Trophoblast cell (in vitro differentiated cells and primary cell): ENCODE results near the gene OPCML.

ENCODE experiments used
- DNase-seq, 2 donors: peaks; one replicate each; pipeline ENCODE4 v3.0.0-alpha.2; 2016
- H2AFZ ChIP-seq: 2 replicates; pipeline ENCODE4 v1.6.1; 2013; ENCODE audit warnings: low read length, moderate library complexity, mild to moderate bottlenecking; ENCODE audit not compliant: insufficient read depth, poor library complexity
- H2AK5ac ChIP-seq: 2 replicates; pipeline ENCODE4 v1.6.1; 2013; ENCODE audit warnings: mild to moderate bottlenecking, low read length
- H2BK120ac ChIP-seq: 2 replicates; pipeline ENCODE4 v1.6.1; 2013; ENCODE audit warnings: low read length, mild to moderate bottlenecking, moderate library complexity; ENCODE audit not compliant: insufficient read depth, poor library complexity
- H2BK12ac ChIP-seq: 2 replicates; pipeline ENCODE4 v1.6.1; 2013; ENCODE audit warnings: mild to moderate bottlenecking, low read length, moderate library complexity
- H2BK5ac ChIP-seq: 2 replicates; pipeline ENCODE4 v1.6.1; 2013; ENCODE audit warnings: low read length, low read depth, moderate library complexity, mild to moderate bottlenecking; ENCODE audit not compliant: poor library complexity
- H3K14ac ChIP-seq: 2 replicates; pipeline ENCODE4 v1.6.1; 2013; ENCODE audit warnings: mild to moderate bottlenecking, low read length
- H3K18ac ChIP-seq: 2 replicates; pipeline ENCODE4 v1.6.1; 2013; ENCODE audit warnings: mild to moderate bottlenecking, low read length
- H3K23ac ChIP-seq: 2 replicates; pipeline ENCODE4 v1.6.1; 2013; ENCODE audit warnings: low read length
- H3K27ac ChIP-seq: 2 replicates; pipeline ENCODE4 v1.5.1; 2013; ENCODE audit warnings: low read depth, mild to moderate bottlenecking, inconsistent platforms, low read length, moderate library complexity
- H3K27me3 ChIP-seq: 2 replicates; pipeline ENCODE4 v1.6.1; 2013; ENCODE audit warnings: inconsistent platforms, mild to moderate bottlenecking, low read length, moderate library complexity; ENCODE audit not compliant: insufficient read depth
- H3K36me3 ChIP-seq, 2 experiments: 1 replicate in 1 of 2; 2 replicates in 1 of 2; pipeline ENCODE4 v1.6.1; 2013; ENCODE audit warnings: low read length in 2 of 2, mild to moderate bottlenecking in 2 of 2, moderate library complexity in 1 of 2; ENCODE audit not compliant: insufficient read depth in 2 of 2, control insufficient read depth in 1 of 2
- H3K4ac ChIP-seq: 2 replicates; pipeline ENCODE4 v1.6.1; 2013; ENCODE audit warnings: low read depth, mild to moderate bottlenecking, low read length, moderate library complexity
- H3K4me1 ChIP-seq, 2 experiments: 1 replicate in 1 of 2; 2 replicates in 1 of 2; pipeline ENCODE4 v1.6.1; 2013; ENCODE audit warnings: low read length in 2 of 2, mild to moderate bottlenecking in 2 of 2, moderate library complexity in 1 of 2; ENCODE audit not compliant: insufficient read depth in 2 of 2, control insufficient read depth in 1 of 2
- H3K4me2 ChIP-seq: 2 replicates; pipeline ENCODE4 v1.6.1; 2013; ENCODE audit warnings: inconsistent platforms, mild to moderate bottlenecking, low read length, moderate library complexity
- H3K4me3 ChIP-seq: 2 replicates; pipeline ENCODE4 v1.5.1; 2013; ENCODE audit warnings: mild to moderate bottlenecking, low read depth, low read length, inconsistent platforms
- H3K79me1 ChIP-seq: one replicate; pipeline ENCODE4 v1.6.1; 2013; ENCODE audit warnings: low read length
- H3K79me2 ChIP-seq: 2 replicates; pipeline ENCODE4 v1.6.1; 2013; ENCODE audit warnings: low read length, mild to moderate bottlenecking; ENCODE audit not compliant: control insufficient read depth, insufficient read depth, poor library complexity
- H3K9ac ChIP-seq: 2 replicates; pipeline ENCODE4 v1.6.1; 2013; ENCODE audit warnings: mild to moderate bottlenecking, low read length
- H3K9me3 ChIP-seq: 2 replicates; pipeline ENCODE4 v1.6.1; 2013; ENCODE audit warnings: low read depth, mild to moderate bottlenecking, control low read depth, inconsistent platforms, low read length; ENCODE audit not compliant: insufficient read depth
- H4K12ac ChIP-seq: 2 replicates; pipeline ENCODE4 v1.6.1; 2013; ENCODE audit warnings: low read depth, mild to moderate bottlenecking, low read length, moderate library complexity
- H4K8ac ChIP-seq: 2 replicates; pipeline ENCODE4 v1.6.1; 2013; ENCODE audit warnings: low read depth, mild to moderate bottlenecking, low read length, moderate library complexity
- H4K91ac ChIP-seq: one replicate; pipeline ENCODE4 v1.6.1; 2013; ENCODE audit warnings: low read depth, mild to moderate bottlenecking, low read length, moderate library complexity
- WGBS: extraction: QIAGEN DNeasy Blood & Tissue Kit; methylation state at CpG from one replicate; pipeline ENCODE4 v1.1.7; 2013; ENCODE audit warnings: missing lambda C conversion rate; ENCODE audit not compliant: insufficient read length, insufficient coverage; ENCODE audit errors: extremely low coverage; 5-methylcytosine and 5-hydroxymethylcytosine counted together

The OPCML gene

DNA sequence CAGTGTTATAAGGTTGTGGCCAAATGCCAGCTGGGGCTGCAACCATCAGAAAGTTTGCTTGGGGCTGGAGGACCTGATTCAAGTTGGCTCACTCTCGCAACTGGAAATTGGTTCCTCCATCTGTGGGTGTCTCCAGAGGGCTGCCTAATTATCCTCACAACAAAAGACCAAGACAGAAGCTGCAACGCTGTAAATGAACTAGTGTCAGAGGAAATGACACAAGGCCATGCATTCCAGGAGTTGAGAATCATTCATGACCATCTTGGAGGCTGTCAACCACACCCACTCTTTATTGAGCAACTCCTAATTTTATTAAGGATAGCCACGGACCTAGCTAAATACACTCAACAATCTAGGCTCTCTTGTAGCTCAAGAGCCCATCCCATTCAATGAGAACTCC is 1060.8 kb downstream of the OPCML start:
- no peaks in the 10 kb centered on the region for H3K36me3 ChIP-seq
- no peak overlapping the region for H4K12ac ChIP-seq
- H3K27ac ChIP-seq, result no peak overlapping the region
- no peak overlapping the region for H4K8ac ChIP-seq
- no peaks in the 10 kb centered on the region for H3K9me3 ChIP-seq
- H3K4ac ChIP-seq, result no peak overlapping the region
- H3K4me3 ChIP-seq, result no peak overlapping the region
- WGBS, result no CpG with 5 or more reads among the region's 3 CpGs
- no peaks in the 10 kb centered on the region for H3K4me1 ChIP-seq
- H3K18ac ChIP-seq, result no peak overlapping the region
- H2AK5ac ChIP-seq, result no peak overlapping the region
- no peak overlapping the region for H3K23ac ChIP-seq
- no peak overlapping the region for H2AFZ ChIP-seq
- no peaks in the 10 kb centered on the region for H3K79me2 ChIP-seq
- H4K91ac ChIP-seq, result no peak overlapping the region
- no peak overlapping the region for H3K9ac ChIP-seq
- no peak overlapping the region for H3K14ac ChIP-seq
- no peak overlapping the region for H3K4me2 ChIP-seq
- H3K27me3 ChIP-seq, result no peaks in the 10 kb centered on the region
- no peak overlapping the region for H2BK5ac ChIP-seq
- H3K79me1 ChIP-seq, result no peaks in the 10 kb centered on the region
- DNase-seq, result no peak
- no peak overlapping the region for H2BK120ac ChIP-seq
- H2BK12ac ChIP-seq, result no peak overlapping the region

DNA sequence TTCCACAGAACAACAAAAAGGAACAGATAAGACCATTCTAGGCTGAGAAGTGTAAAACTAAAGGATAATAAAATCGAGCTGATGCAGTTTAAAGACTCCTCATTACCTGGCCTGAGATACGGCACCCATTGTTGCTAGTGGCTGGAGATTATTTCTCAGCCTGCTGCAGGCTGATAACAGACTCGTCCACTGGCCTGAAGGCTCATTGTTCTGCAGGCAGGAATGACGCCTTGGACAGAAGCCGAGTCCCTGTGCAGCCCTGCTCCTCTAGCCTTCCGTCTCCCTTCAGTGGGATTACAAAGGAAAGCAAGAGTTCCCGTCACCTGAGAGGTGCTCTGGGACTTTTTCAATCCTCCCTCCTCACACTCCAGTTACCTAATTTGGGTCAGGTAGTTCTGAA is 1065.3 kb downstream of the OPCML start:
- no peak overlapping the region for H2BK12ac ChIP-seq
- no peak overlapping the region for H2BK5ac ChIP-seq
- no peak overlapping the region for H3K4me3 ChIP-seq
- no peaks in the 10 kb centered on the region for H3K36me3 ChIP-seq
- H4K8ac ChIP-seq, result no peak overlapping the region
- H3K27ac ChIP-seq, result no peak overlapping the region
- H4K12ac ChIP-seq, result no peak overlapping the region
- no peak for DNase-seq
- no peak overlapping the region for H3K9ac ChIP-seq
- H3K4me2 ChIP-seq, result no peak overlapping the region
- H3K18ac ChIP-seq, result no peak overlapping the region
- no CpG with 5 or more reads among the region's 7 CpGs for WGBS
- H3K4ac ChIP-seq, result no peak overlapping the region
- H3K79me2 ChIP-seq, result no peaks in the 10 kb centered on the region
- no peak overlapping the region for H4K91ac ChIP-seq
- H3K79me1 ChIP-seq, result no peaks in the 10 kb centered on the region
- no peak overlapping the region for H3K14ac ChIP-seq
- H2AK5ac ChIP-seq, result no peak overlapping the region
- H3K27me3 ChIP-seq, result no peaks in the 10 kb centered on the region
- no peak overlapping the region for H3K23ac ChIP-seq
- no peaks in the 10 kb centered on the region for H3K9me3 ChIP-seq
- H3K4me1 ChIP-seq, result no peaks in the 10 kb centered on the region
- no peak overlapping the region for H2AFZ ChIP-seq
- H2BK120ac ChIP-seq, result no peak overlapping the region

DNA sequence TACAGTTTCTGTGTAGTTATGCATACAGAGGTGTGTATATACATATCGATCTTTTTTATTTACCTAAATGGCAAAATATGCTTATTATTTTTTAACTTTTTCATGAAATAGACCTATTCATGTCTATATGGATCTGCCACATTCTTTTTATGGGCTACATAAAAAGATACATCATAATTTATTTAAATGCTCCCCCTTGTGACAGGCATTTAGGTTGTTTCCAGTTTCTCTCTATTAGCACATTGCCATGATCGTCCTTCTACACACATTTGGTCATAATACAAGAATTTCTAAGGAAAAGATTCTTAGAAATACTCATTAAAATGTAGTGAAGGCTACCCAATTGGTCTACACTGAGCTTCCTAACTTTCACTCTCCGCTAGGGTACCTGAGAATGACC is 1067.4 kb downstream of the OPCML start:
- no peak for DNase-seq
- Histone ChIP-seq H3K4ac (no peak overlapping the region), H3K79me1 (no peaks in the 10 kb centered on the region), H4K12ac (no peak overlapping the region), H3K27me3 (no peaks in the 10 kb centered on the region), H3K18ac (no peak overlapping the region), H3K14ac (no peak overlapping the region), H2BK5ac (no peak overlapping the region), H3K27ac (no peak overlapping the region), H3K9ac (no peak overlapping the region), H3K36me3 (no peaks in the 10 kb centered on the region), H4K8ac (no peak overlapping the region), H2BK12ac (no peak overlapping the region), H3K4me3 (no peak overlapping the region), H2AFZ (no peak overlapping the region), H2BK120ac (no peak overlapping the region), H3K4me1 (no peaks in the 10 kb centered on the region), H2AK5ac (no peak overlapping the region), H4K91ac (no peak overlapping the region), H3K9me3 (no peaks in the 10 kb centered on the region), H3K4me2 (no peak overlapping the region), H3K79me2 (no peaks in the 10 kb centered on the region), H3K23ac (no peak overlapping the region)
- WGBS, result no CpG with 5 or more reads among the region's 3 CpGs

DNA sequence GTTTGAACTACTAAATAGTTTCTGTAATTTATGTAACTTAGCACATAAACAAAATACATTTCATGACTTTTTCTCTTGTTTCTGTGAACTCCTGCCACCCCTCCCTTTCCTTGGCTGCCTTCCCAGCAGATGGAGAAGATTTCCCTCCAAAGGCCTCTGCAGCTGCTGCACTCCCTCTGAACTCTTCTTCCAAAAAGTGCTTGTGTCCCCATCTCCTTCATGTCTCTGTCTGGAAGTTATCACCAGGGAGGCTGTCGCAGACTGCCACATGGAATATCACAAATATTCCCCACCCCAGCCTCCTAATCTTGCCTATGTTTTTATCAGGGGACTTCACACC is 1068.3 kb downstream of the OPCML start:
- no peak overlapping the region for H2AFZ ChIP-seq
- no peak overlapping the region for H3K9ac ChIP-seq
- H3K23ac ChIP-seq, result no peak overlapping the region
- H3K14ac ChIP-seq, result no peak overlapping the region
- H3K79me2 ChIP-seq, result no peaks in the 10 kb centered on the region
- no peaks in the 10 kb centered on the region for H3K79me1 ChIP-seq
- H2BK120ac ChIP-seq, result no peak overlapping the region
- H4K8ac ChIP-seq, result no peak overlapping the region
- no peaks in the 10 kb centered on the region for H3K4me1 ChIP-seq
- H3K18ac ChIP-seq, result no peak overlapping the region
- H2AK5ac ChIP-seq, result no peak overlapping the region
- no peak overlapping the region for H2BK12ac ChIP-seq
- H4K12ac ChIP-seq, result no peak overlapping the region
- no peaks in the 10 kb centered on the region for H3K27me3 ChIP-seq
- no peaks in the 10 kb centered on the region for H3K9me3 ChIP-seq
- no peak overlapping the region for H4K91ac ChIP-seq
- H3K4me3 ChIP-seq, result no peak overlapping the region
- DNase-seq, result no peak
- no peak overlapping the region for H3K4ac ChIP-seq
- no peak overlapping the region for H2BK5ac ChIP-seq
- no peak overlapping the region for H3K4me2 ChIP-seq
- no peak overlapping the region for H3K27ac ChIP-seq
- no peaks in the 10 kb centered on the region for H3K36me3 ChIP-seq
- no CpG with 5 or more reads among the region's 1 CpG for WGBS
